Neural cell (in vitro differentiated cells): ENCODE results near the gene PLCB1. TPM values are rescaled to one million over a fixed set of nuclear protein-coding genes. Genes with fewer than 3 reads are reported as not detected.
"Not testable (repeated sequence)": the region's sequence is repeated elsewhere in the genome, so short reads cannot be mapped to it uniquely, and the experiment has no call there.

ENCODE experiments used
- H2AFZ ChIP-seq: fragments of 200-600, 300-800 bp; sonication (generic), shearing (Covaris generic); 2 replicates; pipeline ENCODE4 v1.6.0; 2014; ENCODE audit warnings: low read depth, mild to moderate bottlenecking, antibody characterized with exemption, low read length, moderate library complexity
- H3F3A ChIP-seq: fragments of 200-600 bp; shearing (Covaris generic); 2 replicates; pipeline ENCODE4 v1.6.1; 2016; ENCODE audit warnings: mild to moderate bottlenecking, moderate library complexity, mixed read lengths, antibody characterized with exemption, low read length; ENCODE audit not compliant: insufficient read depth, poor library complexity, severe bottlenecking
- H3K27ac ChIP-seq: fragments of 200-600, 300-800 bp; sonication (generic), shearing (Covaris generic); 2 replicates; pipeline ENCODE4 v1.5.1; 2014; ENCODE audit warnings: mild to moderate bottlenecking, low read length, moderate library complexity
- H3K27me3 ChIP-seq: fragments of 300-800, 200-600 bp; sonication (generic), shearing (Covaris generic); 2 replicates; pipeline ENCODE4 v1.6.0; 2014; ENCODE audit warnings: mild to moderate bottlenecking, low read depth, low read length, moderate library complexity; ENCODE audit not compliant: insufficient read depth
- H3K36me3 ChIP-seq: fragments of 300-800, 200-600 bp; sonication (generic), shearing (Covaris generic); 2 replicates; pipeline ENCODE4 v1.5.1; 2014; ENCODE audit warnings: mild to moderate bottlenecking, antibody characterized with exemption, low read length, moderate library complexity; ENCODE audit not compliant: insufficient read depth
- H3K4me2 ChIP-seq: fragments of 300-800, 200-600 bp; sonication (generic), shearing (Covaris generic); 2 replicates; pipeline ENCODE4 v1.6.0; 2014; ENCODE audit warnings: mild to moderate bottlenecking, low read length
- H3K4me3 ChIP-seq: fragments of 300-800, 200-600 bp; sonication (generic), shearing (Covaris generic); 2 replicates; pipeline ENCODE4 v1.5.1; 2014; ENCODE audit warnings: mild to moderate bottlenecking, low read length, moderate library complexity
- H3K79me2 ChIP-seq: fragments of 200-600 bp; shearing (Covaris generic); replicated peaks from 2 replicates; pipeline ENCODE4 v1.6.0; 2014; ENCODE audit warnings: mild to moderate bottlenecking, low read length, moderate library complexity; ENCODE audit not compliant: insufficient read depth
- H3K9ac ChIP-seq: fragments of 300-800, 200-600 bp; sonication (generic), shearing (Covaris generic); 2 replicates; pipeline ENCODE4 v1.6.1; 2016; ENCODE audit warnings: mild to moderate bottlenecking, low read length, mixed read lengths
- H3K9me2 ChIP-seq: fragments of 200-600 bp; shearing (Covaris generic); 2 replicates; pipeline ENCODE4 v1.6.1; 2016; ENCODE audit warnings: mild to moderate bottlenecking, low read length, mixed read lengths; ENCODE audit not compliant: insufficient read depth
- H3K9me3 ChIP-seq: fragments of 200-600, 300-800 bp; sonication (generic), shearing (Covaris generic); 2 replicates; pipeline ENCODE4 v1.6.1; 2016; ENCODE audit warnings: mild to moderate bottlenecking, mixed run types, low read length, moderate library complexity, mixed read lengths
- H4K20me1 ChIP-seq: fragments of 200-600 bp; shearing (Covaris generic); 2 replicates; pipeline ENCODE4 v1.6.1; 2016; ENCODE audit warnings: mild to moderate bottlenecking, mixed run types; ENCODE audit not compliant: insufficient read depth
- EP300 ChIP-seq: fragments of 450-650 bp; conservative IDR thresholded peaks from 2 replicates; pipeline ENCODE4 v1.6.1; 2014; ENCODE audit warnings: antibody characterized with exemption, mild to moderate bottlenecking, moderate library complexity; ENCODE audit not compliant: poor library complexity, severe bottlenecking
- EZH2 ChIP-seq: fragments of 200-600, 300-800 bp; shearing (Covaris generic), sonication (generic); IDR thresholded peaks from 2 replicates; pipeline ENCODE4 v1.6.1; 2014; ENCODE audit warnings: antibody characterized with exemption, low read length, borderline replicate concordance, mild to moderate bottlenecking; ENCODE audit not compliant: insufficient read depth, poor library complexity, severe bottlenecking
- MXI1 ChIP-seq: fragments of 450-650 bp; conservative IDR thresholded peaks from 2 replicates; pipeline ENCODE4 v1.6.1; 2014; ENCODE audit warnings: antibody characterized with exemption, mild to moderate bottlenecking; ENCODE audit not compliant: poor library complexity, severe bottlenecking
- POLR2AphosphoS5 ChIP-seq: IDR thresholded peaks from 2 replicates; pipeline ENCODE4 v1.6.1; 2012
- RAD21 ChIP-seq: fragments of 450-650 bp; conservative IDR thresholded peaks from 2 replicates; pipeline ENCODE4 v1.6.1; 2014; ENCODE audit warnings: antibody characterized with exemption, mild to moderate bottlenecking, moderate library complexity
- REST ChIP-seq: IDR thresholded peaks from 2 replicates; pipeline ENCODE4 v1.6.1; 2012; ENCODE audit warnings: borderline replicate concordance
- SMC3 ChIP-seq: fragments of 450-650 bp; conservative IDR thresholded peaks from 2 replicates; pipeline ENCODE4 v1.6.1; 2014; ENCODE audit warnings: antibody characterized with exemption, mild to moderate bottlenecking, moderate library complexity; ENCODE audit not compliant: poor library complexity
- polyA plus RNA-seq: library from polyadenylated mRNA; depleted of rRNA; stranded (reverse); fragments of >200 nt; gene quantifications from 2 replicates; pipeline ENCODE4 v1.2.3, GENCODE V29; 2014
- TF ChIP-seq, protein P1 (sequence below): fragments of 450-650 bp; IDR thresholded peaks from 2 replicates; pipeline ENCODE4 v1.5.1; 2014; ENCODE audit warnings: antibody characterized with exemption, mild to moderate bottlenecking, moderate library complexity; ENCODE audit not compliant: poor library complexity, severe bottlenecking

PLCB1 gene
- polyA plus RNA-seq, 1 donor from 2014 or later, result 11.4 TPM

- TF ChIP-seq EZH2 (no peak), EP300 (no peak), MXI1 (no peak), POLR2AphosphoS5 (no peak), SMC3 (no peak), RAD21 (no peak), REST (no peak)
- TF ChIP-seq, protein P1, sequence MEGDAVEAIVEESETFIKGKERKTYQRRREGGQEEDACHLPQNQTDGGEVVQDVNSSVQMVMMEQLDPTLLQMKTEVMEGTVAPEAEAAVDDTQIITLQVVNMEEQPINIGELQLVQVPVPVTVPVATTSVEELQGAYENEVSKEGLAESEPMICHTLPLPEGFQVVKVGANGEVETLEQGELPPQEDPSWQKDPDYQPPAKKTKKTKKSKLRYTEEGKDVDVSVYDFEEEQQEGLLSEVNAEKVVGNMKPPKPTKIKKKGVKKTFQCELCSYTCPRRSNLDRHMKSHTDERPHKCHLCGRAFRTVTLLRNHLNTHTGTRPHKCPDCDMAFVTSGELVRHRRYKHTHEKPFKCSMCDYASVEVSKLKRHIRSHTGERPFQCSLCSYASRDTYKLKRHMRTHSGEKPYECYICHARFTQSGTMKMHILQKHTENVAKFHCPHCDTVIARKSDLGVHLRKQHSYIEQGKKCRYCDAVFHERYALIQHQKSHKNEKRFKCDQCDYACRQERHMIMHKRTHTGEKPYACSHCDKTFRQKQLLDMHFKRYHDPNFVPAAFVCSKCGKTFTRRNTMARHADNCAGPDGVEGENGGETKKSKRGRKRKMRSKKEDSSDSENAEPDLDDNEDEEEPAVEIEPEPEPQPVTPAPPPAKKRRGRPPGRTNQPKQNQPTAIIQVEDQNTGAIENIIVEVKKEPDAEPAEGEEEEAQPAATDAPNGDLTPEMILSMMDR, result no peak
These were observed 719.4 kb downstream of the PLCB1 start for GRCh38 chr20:8851446-8851845.

DNA sequence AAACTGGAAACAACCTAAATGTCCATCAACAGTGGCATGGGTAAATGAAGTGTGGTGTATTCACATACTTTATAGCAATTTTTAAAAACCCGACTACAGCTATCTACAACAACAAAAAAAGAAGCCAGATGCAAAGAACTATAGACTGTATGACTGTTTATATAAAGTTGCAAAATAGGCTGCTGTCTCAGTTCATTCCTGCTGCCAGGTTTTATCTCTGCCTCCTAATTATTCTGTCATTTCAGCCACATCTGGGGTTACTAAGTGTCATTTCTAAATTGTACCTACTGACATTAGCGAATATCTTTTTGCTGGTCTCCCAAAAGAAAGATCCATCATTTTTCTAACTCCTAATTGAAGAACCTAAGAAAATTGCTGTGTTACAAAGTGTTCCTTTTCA lies 719.9 kb downstream of the PLCB1 start:
- not testable (repeated sequence) for H3K4me3 ChIP-seq, H3K27me3 ChIP-seq, H3K79me2 ChIP-seq, H3K9ac ChIP-seq, H3K4me2 ChIP-seq, H3K36me3 ChIP-seq, H3K27ac ChIP-seq, H3F3A ChIP-seq, H3K9me2 ChIP-seq, H2AFZ ChIP-seq, H4K20me1 ChIP-seq, H3K9me3 ChIP-seq

More at GRCh38 chr20:8851446-8851845, 719.4 kb downstream of the PLCB1 start:
- H3K27ac ChIP-seq, result no peak overlapping the region
- no peaks in the 10 kb centered on the region for H3K79me2 ChIP-seq
- H3K9ac ChIP-seq, result no peak overlapping the region
- H3F3A ChIP-seq, result no peaks in the 10 kb centered on the region
- no peak overlapping the region for H3K4me2 ChIP-seq
- H3K9me3 ChIP-seq, result no peaks in the 10 kb centered on the region
- no peaks in the 10 kb centered on the region for H3K36me3 ChIP-seq
- H4K20me1 ChIP-seq, result no peaks in the 10 kb centered on the region
- no peaks in the 10 kb centered on the region for H3K27me3 ChIP-seq
- no peaks in the 10 kb centered on the region for H3K9me2 ChIP-seq
- H3K4me3 ChIP-seq, result no peak overlapping the region
- H2AFZ ChIP-seq, result no peak overlapping the region

DNA sequence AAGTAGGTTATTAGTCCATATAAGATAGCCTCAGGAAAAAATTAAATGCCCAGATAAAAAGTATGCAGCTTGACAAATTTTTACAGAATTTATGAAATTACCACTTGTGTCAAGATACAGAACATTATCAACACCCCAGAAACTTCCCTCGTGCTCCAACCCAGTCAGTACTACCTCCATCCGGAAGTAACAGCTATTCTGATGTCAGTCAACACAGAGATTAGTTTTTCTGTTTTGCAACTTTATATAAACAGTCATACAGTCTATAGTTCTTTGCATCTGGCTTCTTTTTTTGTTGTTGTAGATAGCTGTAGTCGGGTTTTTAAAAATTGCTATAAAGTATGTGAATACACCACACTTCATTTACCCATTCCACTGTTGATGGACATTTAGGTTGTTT lies 721.1 kb downstream of the PLCB1 start:
- H3K4me3 ChIP-seq, H4K20me1 ChIP-seq, H3K27me3 ChIP-seq, H3K9me2 ChIP-seq, H3K4me2 ChIP-seq, H3F3A ChIP-seq, H3K9me3 ChIP-seq, H2AFZ ChIP-seq, H3K79me2 ChIP-seq, H3K9ac ChIP-seq, H3K36me3 ChIP-seq, H3K27ac ChIP-seq: not testable (repeated sequence)
